Keratinocyte (primary cell): ENCODE measurements around the gene MANSC4. TPM values are rescaled to one million over a fixed set of nuclear protein-coding genes. Genes with fewer than 3 reads are reported as not detected.

Source experiments
- DNase-seq: peaks from one replicate; pipeline ENCODE4 v3.0.0-alpha.2; 2011; ENCODE audit warnings: low read depth, missing footprints, low spot score
- FAIRE-seq: peaks from 2 replicates; lab custom pipeline; 2011; peaks lifted over from hg19 to GRCh38; lab: Jason Lieb, UNC
- H2AFZ ChIP-seq: 2 replicates; pipeline ENCODE4 v1.6.0; 2012; ENCODE audit warnings: low read length, control low read depth, inconsistent platforms; ENCODE audit not compliant: control insufficient read depth
- H3K27ac ChIP-seq: 2 replicates; pipeline ENCODE4 v1.5.1; 2011; ENCODE audit warnings: low read length; ENCODE audit not compliant: control insufficient read depth, insufficient read depth
- H3K27me3 ChIP-seq: 3 replicates; pipeline ENCODE4 v1.6.0; 2011; ENCODE audit warnings: low read length; ENCODE audit not compliant: control insufficient read depth, insufficient read depth; ENCODE audit errors: extremely low read depth
- H3K36me3 ChIP-seq, 2 experiments: 2 replicates in 1 of 2; 3 replicates in 1 of 2; pipeline ENCODE4 v1.5.1; 2011; ENCODE audit warnings: low read length in 2 of 2, mild to moderate bottlenecking in 1 of 2; ENCODE audit not compliant: control insufficient read depth in 2 of 2, insufficient read depth in 2 of 2; ENCODE audit errors: extremely low read depth in 1 of 2
- H3K4me1 ChIP-seq: 3 replicates; pipeline ENCODE4 v1.5.1; 2011; ENCODE audit warnings: low read length; ENCODE audit not compliant: control insufficient read depth, insufficient read depth; ENCODE audit errors: extremely low read depth
- H3K4me2 ChIP-seq: 3 replicates; pipeline ENCODE4 v1.6.0; 2011; ENCODE audit warnings: low read depth, low read length; ENCODE audit not compliant: control insufficient read depth, insufficient read depth; ENCODE audit errors: extremely low read depth
- H3K4me3 ChIP-seq, 3 experiments: fragments of 200-600 bp in 1 of 3; sonication (generic) in 1 of 3; 2 replicates in 2 of 3; 3 replicates in 1 of 3; pipeline ENCODE4 v1.5.1; 2011 to 2016; ENCODE audit warnings: low read length in 3 of 3, mild to moderate bottlenecking in 3 of 3, control low read depth in 2 of 3, inconsistent platforms in 1 of 3, low read depth in 1 of 3, mixed read lengths in 1 of 3, mixed run types in 1 of 3, moderate library complexity in 1 of 3; ENCODE audit not compliant: control insufficient read depth in 2 of 3, insufficient read depth in 2 of 3; ENCODE audit errors: extremely low read depth in 1 of 3
- H3K79me2 ChIP-seq: 2 replicates; pipeline ENCODE4 v1.6.0; 2012; ENCODE audit warnings: low read length; ENCODE audit not compliant: control insufficient read depth, insufficient read depth
- H3K9ac ChIP-seq: 3 replicates; pipeline ENCODE4 v1.6.0; 2011; ENCODE audit warnings: low read length; ENCODE audit not compliant: control insufficient read depth, insufficient read depth; ENCODE audit errors: extremely low read depth
- H3K9me1 ChIP-seq: 3 replicates; pipeline ENCODE4 v1.6.0; 2011; ENCODE audit warnings: low read length; ENCODE audit not compliant: control insufficient read depth, insufficient read depth; ENCODE audit errors: extremely low read depth
- H3K9me3 ChIP-seq: 2 replicates; pipeline ENCODE4 v1.5.1; 2012; ENCODE audit warnings: low read depth, low read length; ENCODE audit not compliant: control insufficient read depth
- H4K20me1 ChIP-seq: 3 replicates; pipeline ENCODE4 v1.6.0; 2011; ENCODE audit warnings: low read length; ENCODE audit not compliant: control insufficient read depth, insufficient read depth; ENCODE audit errors: extremely low read depth
- CTCF ChIP-seq, 3 experiments: IDR thresholded peaks in 1 of 3; conservative IDR thresholded peaks in 1 of 3; optimal IDR thresholded peaks in 1 of 3; 2 replicates in 2 of 3; 3 replicates in 1 of 3; pipeline versions ENCODE3 to v1.5.1; 2011; ENCODE audit warnings: low read length in 3 of 3, mild to moderate bottlenecking in 3 of 3, moderate library complexity in 2 of 3, control low read depth in 1 of 3, inconsistent platforms in 1 of 3; ENCODE audit not compliant: insufficient read depth in 2 of 3; ENCODE audit errors: extremely low read depth in 1 of 3
- EZH2 ChIP-seq: IDR thresholded peaks from one replicate; pipeline ENCODE4 v1.6.1; 2012; ENCODE audit warnings: inconsistent platforms, mild to moderate bottlenecking, low read length, moderate library complexity
- dilution Hi-C: fragments of 300-500 bp; cut with MboI; formaldehyde crosslinking; loops from one replicate; pipeline ENCODE4 v1.7.0; 2020; ENCODE audit warnings: low sequenced_read_pairs; ENCODE audit not compliant: extremely low pct_ligation_motif_present
- polyA plus RNA-seq, 5 experiments: library from polyadenylated mRNA; depleted of rRNA in 3 of 5; stranded (reverse) in 3 of 5; stranded (forward) in 1 of 5; unstranded in 1 of 5; fragments of >200 nt; gene quantifications; 1 replicate in 1 of 5; 2 replicates in 3 of 5; 3 replicates in 1 of 5; pipeline versions ENCODE4 v1.2.1 to v1.2.3, GENCODE V29; 2011 to 2012; ENCODE audit warnings: missing spikeins in 2 of 5, low read depth in 1 of 5, low replicate concordance in 1 of 5

Gene MANSC4
- polyA plus RNA-seq, 1 donor (not counting 4 experiments of a cell fraction or from before 2014, with no cell fraction given), result 0.67 TPM

GRCh38 chr12:27785882-27786570 is 6.0 kb upstream of the MANSC4 start:
- peak overlapping the region; percentile 43 for H3K9ac ChIP-seq
- peak; percentile 82 for FAIRE-seq

GRCh38 chr12:27782481-27782880 is 2.4 kb upstream of the MANSC4 start:
- no peak overlapping the region for H2AFZ ChIP-seq
- TF ChIP-seq CTCF (optimal IDR thresholded peaks at IDR 0.05 in 1 of 3, IDR thresholded peaks at IDR 0.05 in 1 of 3, conservative IDR thresholded peaks at IDR 0.05 in 1 of 3; ENCODE audit: extremely low read depth in 1 of 3, insufficient read depth in 2 of 3, low read length in 3 of 3), result no peak
- no peak for TF ChIP-seq EZH2
- H3K27me3 ChIP-seq, result no peaks in the 10 kb centered on the region
- H4K20me1 ChIP-seq, result no peaks in the 10 kb centered on the region
- DNase-seq (no peak), FAIRE-seq (no peak)
- peak overlapping the region in 2 of 3 experiments; percentile 24 to 78 for H3K4me3 ChIP-seq
- H3K27ac ChIP-seq, result no peak overlapping the region
- no peak overlapping the region for H3K9ac ChIP-seq
- H3K4me1 ChIP-seq, result peaks cover 46% of the 10 kb centered on the region
- H3K79me2 ChIP-seq, result peaks cover 60% of the 10 kb centered on the region
- no peaks in the 10 kb centered on the region for H3K9me3 ChIP-seq
- peaks cover 2 to 14% of the 10 kb centered on the region in 2 experiments for H3K36me3 ChIP-seq
- H3K9me1 ChIP-seq, result no peaks in the 10 kb centered on the region
- peak overlapping the region; percentile 99 for H3K4me2 ChIP-seq
- dilution Hi-C loops, result no loop called here

More at GRCh38 chr12:27785882-27786570, 6.0 kb upstream of the MANSC4 start:
- no peaks in the 10 kb centered on the region for H3K27me3 ChIP-seq
- peak; percentile 33 for DNase-seq
- TF ChIP-seq EZH2 (no peak), CTCF (optimal IDR thresholded peaks at IDR 0.05 in 1 of 3, IDR thresholded peaks at IDR 0.05 in 1 of 3, conservative IDR thresholded peaks at IDR 0.05 in 1 of 3; ENCODE audit: extremely low read depth in 1 of 3, insufficient read depth in 2 of 3, low read length in 3 of 3) (no peak)
- H3K27ac ChIP-seq, result peak overlapping the region; percentile 75
- H2AFZ ChIP-seq, result no peak overlapping the region
- H3K4me3 ChIP-seq, result peak overlapping the region in 1 of 3 experiments; percentile 34
- dilution Hi-C loops, result no loop called here
- H3K4me2 ChIP-seq, result peak overlapping the region; percentile 78
- H3K4me1 ChIP-seq, result peaks cover 39% of the 10 kb centered on the region
- H3K36me3 ChIP-seq, result peaks cover 4 to 24% of the 10 kb centered on the region in 2 experiments
- no peaks in the 10 kb centered on the region for H4K20me1 ChIP-seq
- H3K79me2 ChIP-seq, result peaks cover 86% of the 10 kb centered on the region
- no peaks in the 10 kb centered on the region for H3K9me3 ChIP-seq
- H3K9me1 ChIP-seq, result peaks cover 3% of the 10 kb centered on the region
